H1 (cell line): ENCODE measurements around the gene MBTPS1. TPM values are rescaled to one million over a fixed set of nuclear protein-coding genes. Genes with fewer than 3 reads are reported as not detected.
A peak's percentile ranks its signal among the peaks of the same experiment; 100 is the strongest.

ENCODE experiments used
- CTCF ChIA-PET: fragments of 300-600 bp; sonication (Branson Sonifier 250); formaldehyde crosslinking; loops from one replicate; lab custom pipeline; 2021; ENCODE audit not compliant: partially characterized antibody; lab: Charles Lee
- POLR2A ChIA-PET: fragments of 300-600 bp; sonication (Branson Sonifier 250); formaldehyde crosslinking; loops from one replicate; lab custom pipeline; 2021; ENCODE audit warnings: inconsistent platforms; ENCODE audit not compliant: partially characterized antibody; lab: Charles Lee
- DNase-seq, 2 experiments: peaks; one replicate each; pipeline versions ENCODE4 v3.0.0 to v3.0.0-alpha.2; 2010 to 2022; ENCODE audit warnings: low spot score in 2 of 2, low read depth in 1 of 2, mixed read lengths in 1 of 2
- FAIRE-seq: peaks from 2 replicates; lab custom pipeline; 2011; peaks lifted over from hg19 to GRCh38; lab: Jason Lieb, UNC
- H2AFZ ChIP-seq: 2 replicates; pipeline ENCODE4 v1.8.1; 2012; ENCODE audit warnings: low read length, inconsistent platforms
- H2AK5ac ChIP-seq: 2 replicates; pipeline ENCODE4 v1.6.1; 2013; ENCODE audit warnings: low read depth, low read length
- H2BK120ac ChIP-seq: replicated peaks from 2 replicates; pipeline ENCODE3; 2013; ENCODE audit warnings: low read depth, low read length, inconsistent platforms
- H2BK12ac ChIP-seq: 2 replicates; pipeline ENCODE4 v1.6.1; 2013; ENCODE audit warnings: low read depth, low read length
- H2BK15ac ChIP-seq: 2 replicates; pipeline ENCODE4 v1.6.1; 2013; ENCODE audit warnings: low read length
- H2BK20ac ChIP-seq: 2 replicates; pipeline ENCODE4 v1.6.1; 2013; ENCODE audit warnings: low read length
- H2BK5ac ChIP-seq: 2 replicates; pipeline ENCODE4 v1.6.1; 2013; ENCODE audit warnings: low read depth, low read length
- H3K14ac ChIP-seq: 2 replicates; pipeline ENCODE4 v1.6.1; 2013; ENCODE audit warnings: inconsistent platforms; ENCODE audit not compliant: insufficient read length
- H3K18ac ChIP-seq: 2 replicates; pipeline ENCODE4 v1.6.1; 2013; ENCODE audit warnings: low read length; ENCODE audit errors: extremely low read depth
- H3K23ac ChIP-seq: 2 replicates; pipeline ENCODE4 v1.6.1; 2013; ENCODE audit warnings: inconsistent platforms; ENCODE audit not compliant: insufficient read length
- H3K23me2 ChIP-seq: 2 replicates; pipeline ENCODE4 v1.6.1; 2013; ENCODE audit warnings: low read depth, low read length
- H3K27ac ChIP-seq: 2 replicates; pipeline ENCODE4 v1.6.1; 2011; ENCODE audit warnings: low read depth, low read length, inconsistent platforms
- H3K27me3 ChIP-seq, 4 experiments: replicated peaks in 1 of 4; 1 replicate in 1 of 4; 2 replicates in 3 of 4; pipeline versions ENCODE4 v1.6.1 to v1.8.1; 2011 to 2013; ENCODE audit warnings: low read length in 3 of 4, mild to moderate bottlenecking in 3 of 4, inconsistent platforms in 2 of 4, mixed read lengths in 2 of 4, moderate library complexity in 1 of 4; ENCODE audit not compliant: control insufficient read depth in 3 of 4, insufficient read depth in 3 of 4; ENCODE audit errors: extremely low read depth in 1 of 4
- H3K36me3 ChIP-seq, 4 experiments: 2 replicates each; pipeline versions ENCODE4 v1.6.1 to v1.8.1; 2011 to 2013; ENCODE audit warnings: mild to moderate bottlenecking in 4 of 4, low read length in 3 of 4, moderate library complexity in 2 of 4, control low read depth in 1 of 4, inconsistent platforms in 1 of 4; ENCODE audit not compliant: insufficient read depth in 4 of 4, control insufficient read depth in 2 of 4
- H3K4ac ChIP-seq: replicated peaks from 2 replicates; pipeline ENCODE3; 2013; ENCODE audit warnings: low read length, low read depth, mixed read lengths, inconsistent platforms; ENCODE audit not compliant: insufficient read length
- H3K4me1 ChIP-seq, 4 experiments: replicated peaks in 1 of 4; 1 replicate in 1 of 4; 2 replicates in 3 of 4; pipeline versions ENCODE4 v1.6.1 to v1.8.1; 2011 to 2013; ENCODE audit warnings: low read length in 3 of 4, inconsistent platforms in 2 of 4, mixed read lengths in 1 of 4; ENCODE audit not compliant: insufficient read depth in 4 of 4, control insufficient read depth in 3 of 4
- H3K4me2 ChIP-seq, 2 experiments: 2 replicates each; pipeline versions ENCODE4 v1.6.1 to v1.8.1; 2011 to 2013; ENCODE audit warnings: low read depth in 2 of 2, low read length in 2 of 2, control low read depth in 1 of 2, inconsistent platforms in 1 of 2, mild to moderate bottlenecking in 1 of 2; ENCODE audit not compliant: insufficient read depth in 1 of 2
- H3K4me3 ChIP-seq, 4 experiments: fragments of 200-600, 300-600 bp in 1 of 4; sonication (generic), shearing (Covaris generic), sonication (Bioruptor Twin) in 1 of 4; 2 replicates each; pipeline versions ENCODE4 v1.5.1 to v1.8.1; 2011 to 2016; ENCODE audit warnings: low read length in 4 of 4, low read depth in 3 of 4, control low read depth in 2 of 4, inconsistent platforms in 2 of 4, mild to moderate bottlenecking in 2 of 4, mixed read lengths in 1 of 4, moderate library complexity in 1 of 4; ENCODE audit not compliant: insufficient read depth in 2 of 4; ENCODE audit errors: extremely low read depth in 1 of 4
- H3K56ac ChIP-seq: replicated peaks from 2 replicates; pipeline ENCODE3; 2013; ENCODE audit warnings: low read depth, mild to moderate bottlenecking, mixed read lengths, low read length, inconsistent platforms; ENCODE audit not compliant: insufficient read length
- H3K79me1 ChIP-seq: 2 replicates; pipeline ENCODE4 v1.6.1; 2013; ENCODE audit warnings: low read depth, low read length, control low read depth
- H3K79me2 ChIP-seq, 2 experiments: 2 replicates each; pipeline versions ENCODE4 v1.6.1 to v1.8.1; 2012 to 2013; ENCODE audit warnings: low read length in 2 of 2, mild to moderate bottlenecking in 2 of 2, inconsistent platforms in 1 of 2; ENCODE audit not compliant: insufficient read depth in 2 of 2, control insufficient read depth in 1 of 2
- H3K9ac ChIP-seq, 4 experiments: replicated peaks in 1 of 4; 1 replicate in 1 of 4; 2 replicates in 3 of 4; pipeline versions ENCODE4 v1.6.1 to v1.8.1; 2011 to 2013; ENCODE audit warnings: low read depth in 3 of 4, low read length in 3 of 4, control low read depth in 2 of 4, mild to moderate bottlenecking in 2 of 4, moderate library complexity in 2 of 4, inconsistent platforms in 1 of 4; ENCODE audit errors: extremely low read depth in 1 of 4
- H3K9me3 ChIP-seq, 2 experiments: 2 replicates each; pipeline versions ENCODE4 v1.6.1 to v1.8.1; 2012 to 2013; ENCODE audit warnings: mild to moderate bottlenecking in 2 of 2, moderate library complexity in 2 of 2, control low read depth in 1 of 2, inconsistent platforms in 1 of 2, low read depth in 1 of 2, low read length in 1 of 2, mixed read lengths in 1 of 2; ENCODE audit not compliant: insufficient read depth in 2 of 2
- H4K20me1 ChIP-seq, 2 experiments: replicated peaks in 1 of 2; 2 replicates each; pipeline versions ENCODE3 to v1.8.1; 2011 to 2013; ENCODE audit warnings: inconsistent platforms in 2 of 2, low read length in 2 of 2, mild to moderate bottlenecking in 1 of 2; ENCODE audit not compliant: insufficient read depth in 2 of 2, control insufficient read depth in 1 of 2
- H4K5ac ChIP-seq: 2 replicates; pipeline ENCODE4 v1.6.1; 2013; ENCODE audit warnings: low read length, low read depth, mixed read lengths, inconsistent platforms; ENCODE audit not compliant: insufficient read length
- H4K8ac ChIP-seq: 2 replicates; pipeline ENCODE4 v1.8.0; 2013; ENCODE audit warnings: mild to moderate bottlenecking, moderate library complexity, low read length, inconsistent platforms; ENCODE audit not compliant: insufficient read depth; ENCODE audit errors: extremely low read depth
- H4K91ac ChIP-seq: replicated peaks from 2 replicates; pipeline ENCODE3; 2013; ENCODE audit warnings: low read length, mixed read lengths, inconsistent platforms; ENCODE audit not compliant: insufficient read length
- ASH2L ChIP-seq: fragments of 200-600, 300-600 bp; sonication (generic); IDR thresholded peaks from one replicate; pipeline ENCODE4 v1.7.1; 2017; ENCODE audit warnings: low read length
- BRCA1 ChIP-seq: IDR thresholded peaks from 2 replicates; pipeline ENCODE4 v1.6.1; 2012; ENCODE audit warnings: low read depth, low read length, improper control_type of control experiment
- HDAC2 ChIP-seq, 2 experiments: fragments of 300-600 bp in 1 of 2; sonication (generic) in 1 of 2; IDR thresholded peaks; 2 replicates each; pipeline ENCODE4 v1.6.1; 2011 to 2012; ENCODE audit warnings: low read depth in 2 of 2, low read length in 2 of 2, mild to moderate bottlenecking in 2 of 2, moderate library complexity in 2 of 2, borderline replicate concordance in 1 of 2, inconsistent platforms in 1 of 2
- JUND ChIP-seq: IDR thresholded peaks from 2 replicates; pipeline ENCODE4 v1.6.1; 2011; ENCODE audit warnings: mild to moderate bottlenecking, improper control_type of control experiment, low read length
- POU5F1 ChIP-seq: IDR thresholded peaks from 2 replicates; pipeline ENCODE4 v1.6.1; 2011; ENCODE audit warnings: low read depth, mild to moderate bottlenecking, low read length, moderate library complexity
- RAD21 ChIP-seq, 2 experiments: IDR thresholded peaks in 1 of 2; conservative IDR thresholded peaks in 1 of 2; 2 replicates each; pipeline ENCODE4 v1.6.1; 2011; ENCODE audit warnings: low read depth in 2 of 2, low read length in 2 of 2, improper control_type of control experiment in 1 of 2, inconsistent platforms in 1 of 2, mild to moderate bottlenecking in 1 of 2, moderate library complexity in 1 of 2
- RBBP5 ChIP-seq: IDR thresholded peaks from 2 replicates; pipeline ENCODE4 v1.7.1; 2012; ENCODE audit warnings: low read depth, mild to moderate bottlenecking, inconsistent platforms, low read length, moderate library complexity, borderline replicate concordance
- SIN3A ChIP-seq, 2 experiments: IDR thresholded peaks in 1 of 2; conservative IDR thresholded peaks in 1 of 2; 2 replicates each; pipeline ENCODE4 v1.6.1; 2011 to 2012; ENCODE audit warnings: low read length in 2 of 2, improper control_type of control experiment in 1 of 2, low read depth in 1 of 2, mild to moderate bottlenecking in 1 of 2
- SP1 ChIP-seq: IDR thresholded peaks from 2 replicates; pipeline ENCODE4 v1.6.1; 2011; ENCODE audit warnings: low read depth, low read length
- SP4 ChIP-seq: IDR thresholded peaks from 2 replicates; pipeline ENCODE4 v1.6.1; 2012; ENCODE audit warnings: low read length, inconsistent platforms
- TAF1 ChIP-seq: IDR thresholded peaks from 2 replicates; pipeline ENCODE4 v1.6.1; 2011; ENCODE audit warnings: mild to moderate bottlenecking, low read depth, low read length
- TAF7 ChIP-seq: optimal IDR thresholded peaks from 2 replicates; pipeline ENCODE3; 2011; ENCODE audit warnings: low read depth, mild to moderate bottlenecking, inconsistent platforms, low read length, moderate library complexity, borderline replicate concordance
- WGBS, 2 experiments: shearing (Covaris generic) in 1 of 2; methylation state at CpG; one replicate each; pipeline versions ENCODE4 v1.1.6 to v1.1.7; 2013 to 2015; ENCODE audit warnings: low lambda C conversion rate in 2 of 2, mixed read lengths in 2 of 2, inconsistent platforms in 1 of 2, low coverage in 1 of 2, missing lambda C conversion rate in 1 of 2; ENCODE audit not compliant: insufficient replicate concordance in 2 of 2, insufficient coverage in 1 of 2, insufficient read length in 1 of 2; ENCODE audit errors: extremely low coverage in 1 of 2, missing lambda C conversion rate in 1 of 2; 5-methylcytosine and 5-hydroxymethylcytosine counted together
- polyA plus RNA-seq, 7 experiments: library from polyadenylated mRNA; depleted of rRNA in 3 of 7; stranded (reverse) in 5 of 7; unstranded in 2 of 7; fragments of >200 nt in 5 of 7; fragments of 200-250 nt in 2 of 7; gene quantifications; 1 replicate in 5 of 7; 2 replicates in 1 of 7; 4 replicates in 1 of 7; pipeline versions ENCODE4 v1.2.1 to v1.2.3, GENCODE V29; 2011 to 2013; ENCODE audit warnings: missing spikeins in 2 of 7, mixed read lengths in 2 of 7
- total RNA-seq: library from RNA; stranded (reverse); fragmentation: NEBNext Ultra II Directional; extraction: Animal tissue kit (Norgen Biotek cat#: 25700); gene quantifications from 2 replicates; pipeline ENCODE4 v1.2.1, GENCODE V29; 2021

Gene MBTPS1
- total and polyA plus RNA-seq, 2 of the 8 experiments (the other 6 are each of a cell fraction or from before 2014, with no cell fraction given) = 30.6 to 53.3 TPM

GRCh38 chr16:84042879-84043485 is 73.8 kb downstream of the MBTPS1 start:
- Histone ChIP-seq H3K36me3 (no peaks in the 10 kb centered on the region), H4K20me1 (no peaks in the 10 kb centered on the region), H3K23me2 (no peaks in the 10 kb centered on the region), H3K27me3 (no peaks in the 10 kb centered on the region; a peak in 1 of 7 replicates), H3K27ac (no peak overlapping the region), H3K4me1 (peaks cover 0 to 12% (median 9%) of the 10 kb centered on the region in 4 experiments; a peak in 6 of 7 replicates), H4K91ac (no peak overlapping the region), H3K79me1 (no peaks in the 10 kb centered on the region), H2BK120ac (no peak overlapping the region), H3K4me2 (no peak overlapping the region; a peak in 1 of 4 replicates), H2AK5ac (no peak overlapping the region), H3K18ac (no peak overlapping the region), H3K9me3 (no peaks in the 10 kb centered on the region), H4K8ac (no peak overlapping the region), H3K14ac (no peak overlapping the region), H2BK15ac (peak overlapping the region; percentile 12; the same call in 1 of the 2 replicates), H2BK20ac (no peak overlapping the region), H2BK5ac (no peak overlapping the region), H4K5ac (no peak overlapping the region), H2AFZ (no peak overlapping the region), H3K56ac (no peak overlapping the region), H3K9ac (no peak overlapping the region), H3K79me2 (no peaks in the 10 kb centered on the region), H2BK12ac (no peak overlapping the region), H3K23ac (no peak overlapping the region), H3K4me3 (0 out of 8 replicates have a peak overlapping the region, but pooled peaks of 1 of the 4 experiments have one; percentile 5), H3K4ac (no peak overlapping the region)
- ChIA-PET CTCF (interaction anchor here (0.6 to 12.8 kb wide), 20 partner anchors 9 to 155 kb away, joined by 3 to 267 read pairs (median 7); partner anchors contain the start of gene OSGIN1), POLR2A (interaction anchor here (0.9 to 2.2 kb wide), 4 partner anchors 13 to 77 kb away, joined by 3 to 10 read pairs (median 6); partner anchors contain the start of gene MBTPS1)
- no peak for FAIRE-seq
- TF ChIP-seq RBBP5 (no peak), SIN3A (conservative IDR thresholded peaks at IDR 0.05 in 1 of 2, IDR thresholded peaks at IDR 0.05 in 1 of 2; ENCODE audit: low read depth in 1 of 2, low read length in 2 of 2) (no peak), TAF1 (no peak), SP4 (no peak), RAD21 (IDR thresholded peaks at IDR 0.05 in 1 of 2, conservative IDR thresholded peaks at IDR 0.05 in 1 of 2; ENCODE audit: low read depth in 2 of 2, low read length in 2 of 2) (no peak), TAF7 (no peak), BRCA1 (no peak), JUND (no peak), POU5F1 (no peak), HDAC2 (IDR thresholded peaks at IDR 0.05; ENCODE audit: borderline replicate concordance in 1 of 2, low read depth in 2 of 2, low read length in 2 of 2) (no peak), SP1 (no peak), ASH2L (no peak)
- 72% methylated on average over 22 of the region's 22 CpGs; no CpG with 5 or more reads in 1 of the 2 experiments for WGBS, 2 experiments
- DNase-seq = no peak
